ENCODE measurements around the gene TRIM63. TPM values are rescaled to one million over a fixed set of nuclear protein-coding genes. Genes with fewer than 3 reads are reported as not detected.

Gene TRIM63
- total and polyA plus RNA-seq, 9 of the 15 experiments (the other 6 are each of a cell fraction or from before 2014, with no cell fraction given): 0.08 to 0.57 (median 0.36) TPM

GRCh38 chr1:26111530-26112406 lies 44.3 kb upstream of the TRIM63 start, which contains the start of gene PDIK1L (continued):
- no peak for TF ChIP-seq ZNF3 (CRISPR knock-in tag; IDR thresholded peaks at IDR 0.05)
- TF ChIP-seq SMARCB1 (IDR thresholded peaks at IDR 0.05; ENCODE audit: insufficient read length, low read depth): no peak
- no peak for TF ChIP-seq CSDE1 (IDR thresholded peaks at IDR 0.05)
- TF ChIP-seq USF1 (CRISPR knock-in tag; IDR thresholded peaks at IDR 0.05): peak; percentile 55; the same call in 1 of the 2 replicates
- TF ChIP-seq ZNF318 (IDR thresholded peaks at IDR 0.05; ENCODE audit: borderline replicate concordance in 1 of 2, low read depth in 1 of 2): no peak
- TF ChIP-seq TAF9B (IDR thresholded peaks at IDR 0.05; ENCODE audit: partially characterized antibody): peak; percentile 58
- TF ChIP-seq BRCA1 (IDR thresholded peaks at IDR 0.05): no peak
- 0 out of 2 replicates have a peak, but pooled peaks have one; percentile 64 for TF ChIP-seq BRCA1 (CRISPR knock-in tag; IDR thresholded peaks at IDR 0.05)
- peak; percentile 72 to 93 for TF ChIP-seq MNT (conservative IDR thresholded peaks at IDR 0.05)
- TF ChIP-seq RUNX1 (IDR thresholded peaks at IDR 0.05; ENCODE audit: low read depth): no peak
- TF ChIP-seq FOS (IDR thresholded peaks at IDR 0.05; ENCODE audit: extremely low read depth, insufficient read length): no peak
- TF ChIP-seq U2AF1 (optimal IDR thresholded peaks at IDR 0.05; ENCODE audit: low read depth, low read length): no peak
- no peak for TF ChIP-seq RHOXF2B (CRISPR knock-in tag; conservative IDR thresholded peaks at IDR 0.05)
- no peak for TF ChIP-seq HMG20A (CRISPR knock-in tag; conservative IDR thresholded peaks at IDR 0.05)
- TF ChIP-seq ZNF124 (CRISPR knock-in tag; IDR thresholded peaks at IDR 0.05): no peak
- peak; percentile 29 for TF ChIP-seq MEIS2 (IDR thresholded peaks at IDR 0.05; ENCODE audit: partially characterized antibody)
- 0 out of 2 replicates have a peak, but pooled peaks have one; percentile 21 for TF ChIP-seq TARDBP (IDR thresholded peaks at IDR 0.05)
- peak; percentile 94 for TF ChIP-seq NR4A1 (CRISPR knock-in tag; IDR thresholded peaks at IDR 0.05)
- peak; percentile 37; the same call in 1 of the 2 replicates for TF ChIP-seq NR4A1 (tag; IDR thresholded peaks at IDR 0.05)
